Measurements from ENCODE around the gene HERC2.

The HERC2 gene

DNA sequence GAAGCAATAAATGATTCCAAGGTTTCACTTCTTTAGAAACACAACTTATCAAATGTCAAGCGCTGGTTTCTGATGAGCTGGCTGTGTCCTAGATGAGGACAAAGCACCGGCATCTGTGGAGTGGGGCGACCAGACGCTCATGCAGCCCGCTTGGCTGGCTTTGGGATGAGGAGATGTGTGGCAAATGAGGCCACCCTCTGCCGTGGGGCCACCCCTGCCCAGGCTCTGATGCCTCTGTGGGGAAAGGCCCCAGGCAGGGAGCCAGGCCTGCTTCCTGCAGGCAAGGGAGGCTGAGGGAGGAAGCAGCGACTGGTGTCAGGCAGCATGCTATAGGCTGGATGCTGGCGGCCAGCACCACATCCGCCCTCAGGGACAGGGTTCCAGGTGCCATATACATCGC, 102.9 kb downstream of the HERC2 start:
- TF ChIP-seq SIN3A (IDR thresholded peaks at IDR 0.05; ENCODE audit: borderline replicate concordance, insufficient read depth, low read length) (no peak), FOXP2 (optimal IDR thresholded peaks at IDR 0.05; ENCODE audit: borderline replicate concordance, extremely low read depth, extremely low read length, insufficient read depth) (no peak), TAF1 (IDR thresholded peaks at IDR 0.05; ENCODE audit: borderline replicate concordance, insufficient read depth, low read length) (no peak), REST (IDR thresholded peaks at IDR 0.05; ENCODE audit: insufficient read depth in 1 of 2, low read depth in 2 of 2, low read length in 2 of 2) (no peak), POLR2AphosphoS5 (IDR thresholded peaks at IDR 0.05; ENCODE audit: low read depth, low read length) (no peak)

GRCh38 chr15:28208583-28208982, 113.4 kb downstream of the HERC2 start:
- TF ChIP-seq POLR2AphosphoS5 (IDR thresholded peaks at IDR 0.05; ENCODE audit: low read depth, low read length) (no peak), TAF1 (IDR thresholded peaks at IDR 0.05; ENCODE audit: borderline replicate concordance, insufficient read depth, low read length) (no peak), FOXP2 (optimal IDR thresholded peaks at IDR 0.05; ENCODE audit: borderline replicate concordance, extremely low read depth, extremely low read length, insufficient read depth) (no peak), SIN3A (IDR thresholded peaks at IDR 0.05; ENCODE audit: borderline replicate concordance, insufficient read depth, low read length) (no peak), REST (IDR thresholded peaks at IDR 0.05; ENCODE audit: insufficient read depth in 1 of 2, low read depth in 2 of 2, low read length in 2 of 2) (no peak)

- TF ChIP-seq FOXP2 (optimal IDR thresholded peaks at IDR 0.05; ENCODE audit: borderline replicate concordance, extremely low read depth, extremely low read length, insufficient read depth) (no peak), TAF1 (IDR thresholded peaks at IDR 0.05; ENCODE audit: borderline replicate concordance, insufficient read depth, low read length) (no peak), POLR2AphosphoS5 (IDR thresholded peaks at IDR 0.05; ENCODE audit: low read depth, low read length) (no peak), REST (IDR thresholded peaks at IDR 0.05; ENCODE audit: insufficient read depth in 1 of 2, low read depth in 2 of 2, low read length in 2 of 2) (no peak), SIN3A (IDR thresholded peaks at IDR 0.05; ENCODE audit: borderline replicate concordance, insufficient read depth, low read length) (no peak)
Observed at GRCh38 chr15:28192772-28193171, 129.2 kb downstream of the HERC2 start.

- no peak for TF ChIP-seq SIN3A (IDR thresholded peaks at IDR 0.05; ENCODE audit: borderline replicate concordance, insufficient read depth, low read length)
- no peak for TF ChIP-seq POLR2AphosphoS5 (IDR thresholded peaks at IDR 0.05; ENCODE audit: low read depth, low read length)
- TF ChIP-seq REST (IDR thresholded peaks at IDR 0.05; ENCODE audit: insufficient read depth in 1 of 2, low read depth in 2 of 2, low read length in 2 of 2) = no peak
- no peak for TF ChIP-seq FOXP2 (optimal IDR thresholded peaks at IDR 0.05; ENCODE audit: borderline replicate concordance, extremely low read depth, extremely low read length, insufficient read depth)
- TF ChIP-seq TAF1 (IDR thresholded peaks at IDR 0.05; ENCODE audit: borderline replicate concordance, insufficient read depth, low read length) = no peak
Observed at GRCh38 chr15:28191832-28192231, 130.1 kb downstream of the HERC2 start.

All from PFSK-1 (cell line).